K562 (cell line): ENCODE data around the gene DCTN2. TPM values are rescaled to one million over a fixed set of nuclear protein-coding genes. Genes with fewer than 3 reads are reported as not detected.

Source experiments
- CC2D1A ChIP-seq: fragments of 450-650 bp; IDR thresholded peaks from 2 replicates; pipeline ENCODE4 v1.6.1; 2017; ENCODE audit warnings: mild to moderate bottlenecking
- ILK ChIP-seq: fragments of 450-650 bp; IDR thresholded peaks from 2 replicates; pipeline ENCODE4 v1.6.1; 2016; ENCODE audit warnings: missing genetic modification characterization, low read depth, mild to moderate bottlenecking, missing compliant biosample characterization, moderate library complexity, borderline replicate concordance
- TEAD4 ChIP-seq, 2 experiments: sonication (generic) in 1 of 2; formaldehyde crosslinking in 1 of 2; IDR thresholded peaks; 2 replicates each; pipeline versions ENCODE4 v1.6.1 to v1.8.0; 2012 to 2022; ENCODE audit warnings: borderline replicate concordance in 1 of 2, inconsistent platforms in 1 of 2, low read length in 1 of 2, mild to moderate bottlenecking in 1 of 2, missing genetic modification reagents in 1 of 2
- polyA plus RNA-seq, 8 experiments: library from polyadenylated mRNA; depleted of rRNA in 4 of 8; stranded (reverse) in 5 of 8; unstranded in 3 of 8; fragments of >200 nt; fragmentation: Nextera tagmentation in 2 of 8; fragmentation: Illumina TruSeq in 1 of 8; extraction: Ambion mirVana in 2 of 8; extraction: Trizol in 1 of 8; gene quantifications; 2 replicates each; pipeline versions ENCODE4 v1.2.1 to v1.2.3, GENCODE V29; 2011 to 2014; ENCODE audit warnings: inconsistent platforms in 1 of 8, missing spikeins in 1 of 8
- total RNA-seq, 7 experiments: library from RNA; depleted of rRNA in 6 of 7; stranded (reverse); fragments of >200 nt in 6 of 7; fragmentation: Illumina TruSeq in 2 of 7; extraction: Trizol in 2 of 7; gene quantifications; 2 replicates each; pipeline versions ENCODE4 v1.2.1 to v1.2.3, GENCODE V29; 2011 to 2021; ENCODE audit warnings: low replicate concordance in 1 of 7
- TF ChIP-seq, protein P1 (sequence below): fragments of 450-650 bp; IDR thresholded peaks from 2 replicates; pipeline ENCODE4 v1.6.1; 2016; ENCODE audit warnings: mild to moderate bottlenecking, moderate library complexity
- TF ChIP-seq, protein P2 (sequence below), 3 experiments: fragments of 200-800 bp in 1 of 3; fragments of 250-450 bp in 1 of 3; fragments of 450-650 bp in 1 of 3; sonication (Bioruptor Pico) in 1 of 3; sonication (Bioruptor generic) in 1 of 3; formaldehyde crosslinking in 1 of 3; IDR thresholded peaks; 2 replicates each; pipeline versions ENCODE4 v1.6.1 to v1.8.0; 2016 to 2022; ENCODE audit warnings: mild to moderate bottlenecking in 2 of 3, missing genetic modification characterization in 2 of 3, missing compliant biosample characterization in 1 of 3, moderate library complexity in 1 of 3
- TF ChIP-seq, protein P3 (sequence below): fragments of 250-450 bp; sonication (Bioruptor Pico); IDR thresholded peaks from 2 replicates; pipeline ENCODE4 v1.5.0; 2021; ENCODE audit warnings: mild to moderate bottlenecking, borderline replicate concordance

Gene DCTN2
- total and polyA plus RNA-seq, 9 of the 15 experiments (the other 6 are each of a cell fraction or from before 2014, with no cell fraction given): 43.6 to 270 (median 125) TPM

DNA sequence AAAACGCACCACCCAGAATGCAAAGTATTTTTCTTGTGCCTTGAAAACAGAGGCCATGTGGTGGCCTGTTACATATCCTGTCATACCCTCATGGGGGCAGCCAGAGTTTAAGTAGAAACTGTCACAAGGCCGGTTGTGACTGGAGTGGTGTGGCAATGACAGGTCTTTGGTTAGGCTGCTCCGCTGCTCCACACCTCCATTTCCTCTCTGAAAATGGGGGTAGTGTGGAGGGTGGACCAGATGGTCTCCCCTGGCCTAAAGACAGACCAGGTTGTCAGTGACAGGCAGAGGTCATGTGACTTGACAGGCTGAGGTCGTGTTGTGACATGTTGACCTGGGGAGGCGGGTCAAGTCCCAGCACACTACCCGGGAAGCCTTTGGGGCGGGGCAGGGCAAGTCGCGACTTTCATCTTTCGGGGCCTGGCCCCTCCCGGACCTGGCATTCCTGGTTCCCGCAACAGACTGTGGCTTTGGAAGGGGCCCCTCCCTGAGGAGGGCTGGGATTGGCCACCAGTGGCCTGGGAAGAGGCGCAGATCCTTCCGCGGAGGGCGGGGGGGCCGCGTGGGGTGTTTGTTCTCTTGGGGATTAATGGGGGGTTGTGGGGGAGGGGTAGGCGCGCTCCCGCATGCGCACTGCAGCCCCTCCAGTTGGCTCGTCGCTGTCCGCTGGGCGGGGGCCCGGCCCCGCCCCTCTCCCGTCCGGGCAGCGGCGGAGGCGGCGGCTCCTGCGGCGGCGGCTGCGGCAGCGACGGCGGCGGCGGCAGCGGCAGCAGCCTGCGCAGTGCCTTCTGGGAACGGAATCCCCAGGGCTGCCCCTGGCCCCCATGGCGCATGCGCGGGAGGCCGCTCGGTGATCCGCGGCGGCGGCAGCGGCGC, 24.7 kb downstream of the DCTN2 start, which contains the start of gene MBD6 (continued):
- TF ChIP-seq, protein P1, sequence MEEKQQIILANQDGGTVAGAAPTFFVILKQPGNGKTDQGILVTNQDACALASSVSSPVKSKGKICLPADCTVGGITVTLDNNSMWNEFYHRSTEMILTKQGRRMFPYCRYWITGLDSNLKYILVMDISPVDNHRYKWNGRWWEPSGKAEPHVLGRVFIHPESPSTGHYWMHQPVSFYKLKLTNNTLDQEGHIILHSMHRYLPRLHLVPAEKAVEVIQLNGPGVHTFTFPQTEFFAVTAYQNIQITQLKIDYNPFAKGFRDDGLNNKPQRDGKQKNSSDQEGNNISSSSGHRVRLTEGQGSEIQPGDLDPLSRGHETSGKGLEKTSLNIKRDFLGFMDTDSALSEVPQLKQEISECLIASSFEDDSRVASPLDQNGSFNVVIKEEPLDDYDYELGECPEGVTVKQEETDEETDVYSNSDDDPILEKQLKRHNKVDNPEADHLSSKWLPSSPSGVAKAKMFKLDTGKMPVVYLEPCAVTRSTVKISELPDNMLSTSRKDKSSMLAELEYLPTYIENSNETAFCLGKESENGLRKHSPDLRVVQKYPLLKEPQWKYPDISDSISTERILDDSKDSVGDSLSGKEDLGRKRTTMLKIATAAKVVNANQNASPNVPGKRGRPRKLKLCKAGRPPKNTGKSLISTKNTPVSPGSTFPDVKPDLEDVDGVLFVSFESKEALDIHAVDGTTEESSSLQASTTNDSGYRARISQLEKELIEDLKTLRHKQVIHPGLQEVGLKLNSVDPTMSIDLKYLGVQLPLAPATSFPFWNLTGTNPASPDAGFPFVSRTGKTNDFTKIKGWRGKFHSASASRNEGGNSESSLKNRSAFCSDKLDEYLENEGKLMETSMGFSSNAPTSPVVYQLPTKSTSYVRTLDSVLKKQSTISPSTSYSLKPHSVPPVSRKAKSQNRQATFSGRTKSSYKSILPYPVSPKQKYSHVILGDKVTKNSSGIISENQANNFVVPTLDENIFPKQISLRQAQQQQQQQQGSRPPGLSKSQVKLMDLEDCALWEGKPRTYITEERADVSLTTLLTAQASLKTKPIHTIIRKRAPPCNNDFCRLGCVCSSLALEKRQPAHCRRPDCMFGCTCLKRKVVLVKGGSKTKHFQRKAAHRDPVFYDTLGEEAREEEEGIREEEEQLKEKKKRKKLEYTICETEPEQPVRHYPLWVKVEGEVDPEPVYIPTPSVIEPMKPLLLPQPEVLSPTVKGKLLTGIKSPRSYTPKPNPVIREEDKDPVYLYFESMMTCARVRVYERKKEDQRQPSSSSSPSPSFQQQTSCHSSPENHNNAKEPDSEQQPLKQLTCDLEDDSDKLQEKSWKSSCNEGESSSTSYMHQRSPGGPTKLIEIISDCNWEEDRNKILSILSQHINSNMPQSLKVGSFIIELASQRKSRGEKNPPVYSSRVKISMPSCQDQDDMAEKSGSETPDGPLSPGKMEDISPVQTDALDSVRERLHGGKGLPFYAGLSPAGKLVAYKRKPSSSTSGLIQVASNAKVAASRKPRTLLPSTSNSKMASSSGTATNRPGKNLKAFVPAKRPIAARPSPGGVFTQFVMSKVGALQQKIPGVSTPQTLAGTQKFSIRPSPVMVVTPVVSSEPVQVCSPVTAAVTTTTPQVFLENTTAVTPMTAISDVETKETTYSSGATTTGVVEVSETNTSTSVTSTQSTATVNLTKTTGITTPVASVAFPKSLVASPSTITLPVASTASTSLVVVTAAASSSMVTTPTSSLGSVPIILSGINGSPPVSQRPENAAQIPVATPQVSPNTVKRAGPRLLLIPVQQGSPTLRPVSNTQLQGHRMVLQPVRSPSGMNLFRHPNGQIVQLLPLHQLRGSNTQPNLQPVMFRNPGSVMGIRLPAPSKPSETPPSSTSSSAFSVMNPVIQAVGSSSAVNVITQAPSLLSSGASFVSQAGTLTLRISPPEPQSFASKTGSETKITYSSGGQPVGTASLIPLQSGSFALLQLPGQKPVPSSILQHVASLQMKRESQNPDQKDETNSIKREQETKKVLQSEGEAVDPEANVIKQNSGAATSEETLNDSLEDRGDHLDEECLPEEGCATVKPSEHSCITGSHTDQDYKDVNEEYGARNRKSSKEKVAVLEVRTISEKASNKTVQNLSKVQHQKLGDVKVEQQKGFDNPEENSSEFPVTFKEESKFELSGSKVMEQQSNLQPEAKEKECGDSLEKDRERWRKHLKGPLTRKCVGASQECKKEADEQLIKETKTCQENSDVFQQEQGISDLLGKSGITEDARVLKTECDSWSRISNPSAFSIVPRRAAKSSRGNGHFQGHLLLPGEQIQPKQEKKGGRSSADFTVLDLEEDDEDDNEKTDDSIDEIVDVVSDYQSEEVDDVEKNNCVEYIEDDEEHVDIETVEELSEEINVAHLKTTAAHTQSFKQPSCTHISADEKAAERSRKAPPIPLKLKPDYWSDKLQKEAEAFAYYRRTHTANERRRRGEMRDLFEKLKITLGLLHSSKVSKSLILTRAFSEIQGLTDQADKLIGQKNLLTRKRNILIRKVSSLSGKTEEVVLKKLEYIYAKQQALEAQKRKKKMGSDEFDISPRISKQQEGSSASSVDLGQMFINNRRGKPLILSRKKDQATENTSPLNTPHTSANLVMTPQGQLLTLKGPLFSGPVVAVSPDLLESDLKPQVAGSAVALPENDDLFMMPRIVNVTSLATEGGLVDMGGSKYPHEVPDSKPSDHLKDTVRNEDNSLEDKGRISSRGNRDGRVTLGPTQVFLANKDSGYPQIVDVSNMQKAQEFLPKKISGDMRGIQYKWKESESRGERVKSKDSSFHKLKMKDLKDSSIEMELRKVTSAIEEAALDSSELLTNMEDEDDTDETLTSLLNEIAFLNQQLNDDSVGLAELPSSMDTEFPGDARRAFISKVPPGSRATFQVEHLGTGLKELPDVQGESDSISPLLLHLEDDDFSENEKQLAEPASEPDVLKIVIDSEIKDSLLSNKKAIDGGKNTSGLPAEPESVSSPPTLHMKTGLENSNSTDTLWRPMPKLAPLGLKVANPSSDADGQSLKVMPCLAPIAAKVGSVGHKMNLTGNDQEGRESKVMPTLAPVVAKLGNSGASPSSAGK: peak; percentile 85
- TF ChIP-seq ILK (tag): no peak
- TF ChIP-seq TEAD4 (IDR thresholded peaks at IDR 0.05; ENCODE audit: low read length): peak; percentile 12
- TF ChIP-seq TEAD4 (CRISPR knock-in tag; IDR thresholded peaks at IDR 0.05; ENCODE audit: borderline replicate concordance): no peak
- 0 out of 2 replicates have a peak, but pooled peaks have one; percentile 33 for TF ChIP-seq CC2D1A
- TF ChIP-seq, protein P2, sequence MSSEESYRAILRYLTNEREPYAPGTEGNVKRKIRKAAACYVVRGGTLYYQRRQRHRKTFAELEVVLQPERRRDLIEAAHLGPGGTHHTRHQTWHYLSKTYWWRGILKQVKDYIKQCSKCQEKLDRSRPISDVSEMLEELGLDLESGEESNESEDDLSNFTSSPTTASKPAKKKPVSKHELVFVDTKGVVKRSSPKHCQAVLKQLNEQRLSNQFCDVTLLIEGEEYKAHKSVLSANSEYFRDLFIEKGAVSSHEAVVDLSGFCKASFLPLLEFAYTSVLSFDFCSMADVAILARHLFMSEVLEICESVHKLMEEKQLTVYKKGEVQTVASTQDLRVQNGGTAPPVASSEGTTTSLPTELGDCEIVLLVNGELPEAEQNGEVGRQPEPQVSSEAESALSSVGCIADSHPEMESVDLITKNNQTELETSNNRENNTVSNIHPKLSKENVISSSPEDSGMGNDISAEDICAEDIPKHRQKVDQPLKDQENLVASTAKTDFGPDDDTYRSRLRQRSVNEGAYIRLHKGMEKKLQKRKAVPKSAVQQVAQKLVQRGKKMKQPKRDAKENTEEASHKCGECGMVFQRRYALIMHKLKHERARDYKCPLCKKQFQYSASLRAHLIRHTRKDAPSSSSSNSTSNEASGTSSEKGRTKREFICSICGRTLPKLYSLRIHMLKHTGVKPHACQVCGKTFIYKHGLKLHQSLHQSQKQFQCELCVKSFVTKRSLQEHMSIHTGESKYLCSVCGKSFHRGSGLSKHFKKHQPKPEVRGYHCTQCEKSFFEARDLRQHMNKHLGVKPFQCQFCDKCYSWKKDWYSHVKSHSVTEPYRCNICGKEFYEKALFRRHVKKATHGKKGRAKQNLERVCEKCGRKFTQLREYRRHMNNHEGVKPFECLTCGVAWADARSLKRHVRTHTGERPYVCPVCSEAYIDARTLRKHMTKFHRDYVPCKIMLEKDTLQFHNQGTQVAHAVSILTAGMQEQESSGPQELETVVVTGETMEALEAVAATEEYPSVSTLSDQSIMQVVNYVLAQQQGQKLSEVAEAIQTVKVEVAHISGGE (CRISPR knock-in tag; IDR thresholded peaks at IDR 0.05): peak in 1 of 3 experiments; percentile 67; a peak in 2 of 6 replicates
- TF ChIP-seq, protein P3, sequence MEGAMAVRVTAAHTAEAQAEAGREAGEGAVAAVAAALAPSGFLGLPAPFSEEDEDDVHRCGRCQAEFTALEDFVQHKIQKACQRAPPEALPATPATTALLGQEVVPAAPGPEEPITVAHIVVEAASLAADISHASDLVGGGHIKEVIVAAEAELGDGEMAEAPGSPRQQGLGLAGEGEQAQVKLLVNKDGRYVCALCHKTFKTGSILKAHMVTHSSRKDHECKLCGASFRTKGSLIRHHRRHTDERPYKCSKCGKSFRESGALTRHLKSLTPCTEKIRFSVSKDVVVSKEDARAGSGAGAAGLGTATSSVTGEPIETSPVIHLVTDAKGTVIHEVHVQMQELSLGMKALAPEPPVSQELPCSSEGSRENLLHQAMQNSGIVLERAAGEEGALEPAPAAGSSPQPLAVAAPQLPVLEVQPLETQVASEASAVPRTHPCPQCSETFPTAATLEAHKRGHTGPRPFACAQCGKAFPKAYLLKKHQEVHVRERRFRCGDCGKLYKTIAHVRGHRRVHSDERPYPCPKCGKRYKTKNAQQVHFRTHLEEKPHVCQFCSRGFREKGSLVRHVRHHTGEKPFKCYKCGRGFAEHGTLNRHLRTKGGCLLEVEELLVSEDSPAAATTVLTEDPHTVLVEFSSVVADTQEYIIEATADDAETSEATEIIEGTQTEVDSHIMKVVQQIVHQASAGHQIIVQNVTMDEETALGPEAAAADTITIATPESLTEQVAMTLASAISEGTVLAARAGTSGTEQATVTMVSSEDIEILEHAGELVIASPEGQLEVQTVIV (CRISPR knock-in tag): no peak
